ENCODE results near the gene ZNF367.
"Not testable (repeated sequence)": the region's sequence is repeated elsewhere in the genome, so short reads cannot be mapped to it uniquely, and the experiment has no call there.

The ZNF367 gene

GRCh38 chr9:96363175-96363967 is 54.8 kb downstream of the ZNF367 start:
- Histone ChIP-seq H3K27me3 (ENCODE audit: control insufficient read depth in 2 of 2, insufficient read depth in 2 of 2, low read length in 2 of 2) (no peaks in the 10 kb centered on the region), H3K4me1 (ENCODE audit: control insufficient read depth in 2 of 2, insufficient read depth in 2 of 2, low read length in 2 of 2) (peaks cover 0 to 2% of the 10 kb centered on the region in 2 donors), H3K27ac (ENCODE audit: low read depth in 2 of 2, low read length in 2 of 2) (no peak overlapping the region), H3K9ac (ENCODE audit: low read depth in 1 of 2, low read length in 2 of 2) (no peak overlapping the region), H3K9me3 (ENCODE audit: control insufficient read depth in 2 of 2, low read length in 2 of 2) (no peaks in the 10 kb centered on the region), H3K36me3 (ENCODE audit: control insufficient read depth in 2 of 2, insufficient read depth in 2 of 2, low read length in 2 of 2) (peaks cover 14 to 22% of the 10 kb centered on the region in 2 donors), H3K4me3 (ENCODE audit: low read length in 2 of 2) (no peak overlapping the region)

- H3K4me3 ChIP-seq (ENCODE audit: low read length in 2 of 2); H3K4me1 ChIP-seq (ENCODE audit: control insufficient read depth in 2 of 2, insufficient read depth in 2 of 2, low read length in 2 of 2); H3K9me3 ChIP-seq (ENCODE audit: control insufficient read depth in 2 of 2, low read length in 2 of 2); H3K27me3 ChIP-seq (ENCODE audit: control insufficient read depth in 2 of 2, insufficient read depth in 2 of 2, low read length in 2 of 2); H3K27ac ChIP-seq (ENCODE audit: low read depth in 2 of 2, low read length in 2 of 2); H3K9ac ChIP-seq (ENCODE audit: low read depth in 1 of 2, low read length in 2 of 2): not testable (repeated sequence)
- H3K36me3 ChIP-seq (ENCODE audit: control insufficient read depth in 2 of 2, insufficient read depth in 2 of 2, low read length in 2 of 2), result peaks cover 14 to 22% of the 10 kb centered on the region in 2 donors
Observed at GRCh38 chr9:96362119-96362518, 56.1 kb downstream of the ZNF367 start.

GRCh38 chr9:96361668-96362067 is 56.5 kb downstream of the ZNF367 start:
- no peaks in the 10 kb centered on the region for H3K9me3 ChIP-seq (ENCODE audit: control insufficient read depth in 2 of 2, low read length in 2 of 2)
- H3K9ac ChIP-seq (ENCODE audit: low read depth in 1 of 2, low read length in 2 of 2), result no peak overlapping the region
- no peaks in the 10 kb centered on the region for H3K27me3 ChIP-seq (ENCODE audit: control insufficient read depth in 2 of 2, insufficient read depth in 2 of 2, low read length in 2 of 2)
- H3K27ac ChIP-seq (ENCODE audit: low read depth in 2 of 2, low read length in 2 of 2), result no peak overlapping the region
- no peak overlapping the region for H3K4me3 ChIP-seq (ENCODE audit: low read length in 2 of 2)
- no peaks in the 10 kb centered on the region for H3K4me1 ChIP-seq (ENCODE audit: control insufficient read depth in 2 of 2, insufficient read depth in 2 of 2, low read length in 2 of 2)
- H3K36me3 ChIP-seq (ENCODE audit: control insufficient read depth in 2 of 2, insufficient read depth in 2 of 2, low read length in 2 of 2), result peaks cover 14 to 22% of the 10 kb centered on the region in 2 donors

- Histone ChIP-seq H3K27me3 (ENCODE audit: control insufficient read depth in 2 of 2, insufficient read depth in 2 of 2, low read length in 2 of 2) (no peaks in the 10 kb centered on the region), H3K9ac (ENCODE audit: low read depth in 1 of 2, low read length in 2 of 2) (no peak overlapping the region), H3K27ac (ENCODE audit: low read depth in 2 of 2, low read length in 2 of 2) (no peak overlapping the region), H3K9me3 (ENCODE audit: control insufficient read depth in 2 of 2, low read length in 2 of 2) (no peaks in the 10 kb centered on the region), H3K36me3 (ENCODE audit: control insufficient read depth in 2 of 2, insufficient read depth in 2 of 2, low read length in 2 of 2) (peaks cover 14 to 24% of the 10 kb centered on the region in 2 donors), H3K4me1 (ENCODE audit: control insufficient read depth in 2 of 2, insufficient read depth in 2 of 2, low read length in 2 of 2) (no peaks in the 10 kb centered on the region), H3K4me3 (ENCODE audit: low read length in 2 of 2) (no peak overlapping the region)
Observed at GRCh38 chr9:96360976-96361375, 57.2 kb downstream of the ZNF367 start.

GRCh38 chr9:96360523-96360922 is 57.6 kb downstream of the ZNF367 start:
- not testable (repeated sequence) for H3K27ac ChIP-seq (ENCODE audit: low read depth in 2 of 2, low read length in 2 of 2); H3K9ac ChIP-seq (ENCODE audit: low read depth in 1 of 2, low read length in 2 of 2); H3K9me3 ChIP-seq (ENCODE audit: control insufficient read depth in 2 of 2, low read length in 2 of 2); H3K4me3 ChIP-seq (ENCODE audit: low read length in 2 of 2); H3K4me1 ChIP-seq (ENCODE audit: control insufficient read depth in 2 of 2, insufficient read depth in 2 of 2, low read length in 2 of 2); H3K27me3 ChIP-seq (ENCODE audit: control insufficient read depth in 2 of 2, insufficient read depth in 2 of 2, low read length in 2 of 2)
- peaks cover 14 to 27% of the 10 kb centered on the region in 2 donors for H3K36me3 ChIP-seq (ENCODE audit: control insufficient read depth in 2 of 2, insufficient read depth in 2 of 2, low read length in 2 of 2)

GRCh38 chr9:96350866-96351265 is 67.3 kb downstream of the ZNF367 start:
- H3K27me3 ChIP-seq (ENCODE audit: control insufficient read depth in 2 of 2, insufficient read depth in 2 of 2, low read length in 2 of 2), result no peaks in the 10 kb centered on the region
- H3K27ac ChIP-seq (ENCODE audit: low read depth in 2 of 2, low read length in 2 of 2), result no peak overlapping the region
- H3K36me3 ChIP-seq (ENCODE audit: control insufficient read depth in 2 of 2, insufficient read depth in 2 of 2, low read length in 2 of 2), result peaks cover 21 to 27% of the 10 kb centered on the region in 2 donors

GRCh38 chr9:96348261-96348660 is 69.9 kb downstream of the ZNF367 start:
- Histone ChIP-seq H3K9ac (ENCODE audit: low read depth in 1 of 2, low read length in 2 of 2) (no peak overlapping the region), H3K27me3 (ENCODE audit: control insufficient read depth in 2 of 2, insufficient read depth in 2 of 2, low read length in 2 of 2) (no peaks in the 10 kb centered on the region), H3K4me1 (ENCODE audit: control insufficient read depth in 2 of 2, insufficient read depth in 2 of 2, low read length in 2 of 2) (no peaks in the 10 kb centered on the region), H3K27ac (ENCODE audit: low read depth in 2 of 2, low read length in 2 of 2) (no peak overlapping the region), H3K4me3 (ENCODE audit: low read length in 2 of 2) (no peak overlapping the region), H3K36me3 (ENCODE audit: control insufficient read depth in 2 of 2, insufficient read depth in 2 of 2, low read length in 2 of 2) (peaks cover 14 to 16% of the 10 kb centered on the region in 2 donors), H3K9me3 (ENCODE audit: control insufficient read depth in 2 of 2, low read length in 2 of 2) (no peaks in the 10 kb centered on the region)

More at GRCh38 chr9:96350866-96351265, 67.3 kb downstream of the ZNF367 start:
- no peaks in the 10 kb centered on the region for H3K9me3 ChIP-seq (ENCODE audit: control insufficient read depth in 2 of 2, low read length in 2 of 2)
- no peak overlapping the region for H3K9ac ChIP-seq (ENCODE audit: low read depth in 1 of 2, low read length in 2 of 2)
- no peak overlapping the region for H3K4me3 ChIP-seq (ENCODE audit: low read length in 2 of 2)
- no peaks in the 10 kb centered on the region for H3K4me1 ChIP-seq (ENCODE audit: control insufficient read depth in 2 of 2, insufficient read depth in 2 of 2, low read length in 2 of 2)

GRCh38 chr9:96345551-96345950 is 72.6 kb downstream of the ZNF367 start:
- H3K4me1 ChIP-seq (ENCODE audit: control insufficient read depth in 2 of 2, insufficient read depth in 2 of 2, low read length in 2 of 2), result no peaks in the 10 kb centered on the region
- H3K9me3 ChIP-seq (ENCODE audit: control insufficient read depth in 2 of 2, low read length in 2 of 2), result no peaks in the 10 kb centered on the region
- no peak overlapping the region for H3K27ac ChIP-seq (ENCODE audit: low read depth in 2 of 2, low read length in 2 of 2)
- no peaks in the 10 kb centered on the region for H3K27me3 ChIP-seq (ENCODE audit: control insufficient read depth in 2 of 2, insufficient read depth in 2 of 2, low read length in 2 of 2)
- H3K4me3 ChIP-seq (ENCODE audit: low read length in 2 of 2), result no peak overlapping the region
- peaks cover 12 to 19% of the 10 kb centered on the region in 2 donors for H3K36me3 ChIP-seq (ENCODE audit: control insufficient read depth in 2 of 2, insufficient read depth in 2 of 2, low read length in 2 of 2)
- H3K9ac ChIP-seq (ENCODE audit: low read depth in 1 of 2, low read length in 2 of 2), result no peak overlapping the region

GRCh38 chr9:96344458-96345180 is 73.6 kb downstream of the ZNF367 start:
- H3K36me3 ChIP-seq (ENCODE audit: control insufficient read depth in 2 of 2, insufficient read depth in 2 of 2, low read length in 2 of 2), result peaks cover 10 to 16% of the 10 kb centered on the region in 2 donors
- peaks cover 0 to 5% of the 10 kb centered on the region in 2 donors for H3K4me1 ChIP-seq (ENCODE audit: control insufficient read depth in 2 of 2, insufficient read depth in 2 of 2, low read length in 2 of 2)
- H3K27me3 ChIP-seq (ENCODE audit: control insufficient read depth in 2 of 2, insufficient read depth in 2 of 2, low read length in 2 of 2), result no peaks in the 10 kb centered on the region
- no peak overlapping the region for H3K9ac ChIP-seq (ENCODE audit: low read depth in 1 of 2, low read length in 2 of 2)
- H3K27ac ChIP-seq (ENCODE audit: low read depth in 2 of 2, low read length in 2 of 2), result no peak overlapping the region
- no peaks in the 10 kb centered on the region for H3K9me3 ChIP-seq (ENCODE audit: control insufficient read depth in 2 of 2, low read length in 2 of 2)
- no peak overlapping the region for H3K4me3 ChIP-seq (ENCODE audit: low read length in 2 of 2)
